Suprapubic skin (tissue), 3 donors: ENCODE measurements around the gene WDR33.

Source experiments
- EP300 ChIP-seq: sonication (generic); formaldehyde crosslinking; IDR thresholded peaks from one replicate; pipeline ENCODE4 v1.6.1; 2017; ENCODE audit warnings: antibody characterized with exemption
- POLR2A ChIP-seq, 2 donors: fragments of 450-650 bp; IDR thresholded peaks; one replicate each; pipeline ENCODE4 v1.6.1; 2017; ENCODE audit warnings: antibody characterized with exemption in 2 of 2, mild to moderate bottlenecking in 2 of 2, moderate library complexity in 2 of 2
- TF ChIP-seq, protein P1 (sequence below), 2 donors: fragments of 200-600 bp in 1 of 2; fragments of 450-650 bp in 1 of 2; sonication (generic) in 1 of 2; IDR thresholded peaks; one replicate each; pipeline ENCODE4 v1.5.1; 2016 to 2019; ENCODE audit warnings: antibody characterized with exemption in 2 of 2, mild to moderate bottlenecking in 1 of 2, moderate library complexity in 1 of 2

DNA sequence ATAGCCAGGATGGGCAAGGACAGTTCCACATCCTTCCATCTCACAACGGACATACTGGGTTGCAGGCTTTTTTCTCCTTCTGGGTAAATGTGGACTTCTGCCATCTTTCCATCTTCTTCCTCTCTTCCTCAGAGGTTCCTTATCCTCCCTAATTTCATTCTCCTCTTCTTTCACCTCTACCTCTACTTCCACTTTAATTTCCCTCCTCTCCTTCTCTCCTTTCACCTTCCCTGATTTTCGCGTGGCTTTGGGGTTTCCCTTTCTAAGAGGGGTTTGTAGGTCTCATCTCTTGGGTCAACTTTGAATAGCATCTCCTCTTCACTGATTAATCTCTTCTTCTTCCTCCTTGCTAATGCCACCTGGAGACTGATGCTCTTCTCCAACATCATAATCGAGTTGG, 29.9 kb upstream of the WDR33 start:
- TF ChIP-seq POLR2A (IDR thresholded peaks at IDR 0.05) (no peak), EP300 (no peak)
- TF ChIP-seq, protein P1, sequence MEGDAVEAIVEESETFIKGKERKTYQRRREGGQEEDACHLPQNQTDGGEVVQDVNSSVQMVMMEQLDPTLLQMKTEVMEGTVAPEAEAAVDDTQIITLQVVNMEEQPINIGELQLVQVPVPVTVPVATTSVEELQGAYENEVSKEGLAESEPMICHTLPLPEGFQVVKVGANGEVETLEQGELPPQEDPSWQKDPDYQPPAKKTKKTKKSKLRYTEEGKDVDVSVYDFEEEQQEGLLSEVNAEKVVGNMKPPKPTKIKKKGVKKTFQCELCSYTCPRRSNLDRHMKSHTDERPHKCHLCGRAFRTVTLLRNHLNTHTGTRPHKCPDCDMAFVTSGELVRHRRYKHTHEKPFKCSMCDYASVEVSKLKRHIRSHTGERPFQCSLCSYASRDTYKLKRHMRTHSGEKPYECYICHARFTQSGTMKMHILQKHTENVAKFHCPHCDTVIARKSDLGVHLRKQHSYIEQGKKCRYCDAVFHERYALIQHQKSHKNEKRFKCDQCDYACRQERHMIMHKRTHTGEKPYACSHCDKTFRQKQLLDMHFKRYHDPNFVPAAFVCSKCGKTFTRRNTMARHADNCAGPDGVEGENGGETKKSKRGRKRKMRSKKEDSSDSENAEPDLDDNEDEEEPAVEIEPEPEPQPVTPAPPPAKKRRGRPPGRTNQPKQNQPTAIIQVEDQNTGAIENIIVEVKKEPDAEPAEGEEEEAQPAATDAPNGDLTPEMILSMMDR (IDR thresholded peaks at IDR 0.05) = no peak
